GM18526 (cell line): ENCODE measurements around the gene KRTAP4-2.
"Not testable (repeated sequence)": the region's sequence is repeated elsewhere in the genome, so short reads cannot be mapped to it uniquely, and the experiment has no call there.

Experiments
- POLR2A ChIP-seq: IDR thresholded peaks from 3 replicates; pipeline ENCODE4 v1.6.1; 2011; ENCODE audit not compliant: insufficient read length; ENCODE audit errors: extremely low read depth

KRTAP4-2 gene

DNA sequence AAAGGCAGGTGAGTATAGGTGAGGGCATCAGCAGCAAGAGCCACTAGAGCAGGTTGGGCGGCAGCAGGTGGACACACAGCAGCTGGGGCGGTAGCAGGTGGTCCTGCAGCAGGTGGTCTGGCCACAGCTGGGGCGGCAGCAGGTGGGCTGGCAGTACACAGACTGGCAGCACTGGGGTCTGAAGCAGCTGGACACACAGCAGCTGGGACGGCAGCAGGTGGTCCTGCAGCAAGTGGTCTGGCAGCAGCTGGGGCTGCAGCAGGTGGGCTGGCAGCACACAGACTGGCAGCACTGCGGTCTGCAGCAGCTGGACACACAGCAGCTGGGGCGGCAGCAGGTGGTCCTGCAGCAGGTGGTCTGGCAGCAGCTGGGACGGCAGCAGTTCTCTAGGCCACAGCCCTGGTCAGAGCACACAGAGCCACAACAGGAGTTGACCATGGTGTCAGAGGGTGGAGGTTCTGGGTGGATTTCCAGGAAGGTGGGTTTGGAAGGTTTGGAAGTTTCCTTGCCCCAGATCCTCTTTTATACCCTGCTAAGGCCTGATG, at the start of gene KRTAP4-2:
Gene KRTAP4-2 (minus strand): TSS at position 495 of the 545 bp plus-strand sequence. CDS start 57 bp downstream, at position 438.
- TF ChIP-seq POLR2A = no peak

DNA sequence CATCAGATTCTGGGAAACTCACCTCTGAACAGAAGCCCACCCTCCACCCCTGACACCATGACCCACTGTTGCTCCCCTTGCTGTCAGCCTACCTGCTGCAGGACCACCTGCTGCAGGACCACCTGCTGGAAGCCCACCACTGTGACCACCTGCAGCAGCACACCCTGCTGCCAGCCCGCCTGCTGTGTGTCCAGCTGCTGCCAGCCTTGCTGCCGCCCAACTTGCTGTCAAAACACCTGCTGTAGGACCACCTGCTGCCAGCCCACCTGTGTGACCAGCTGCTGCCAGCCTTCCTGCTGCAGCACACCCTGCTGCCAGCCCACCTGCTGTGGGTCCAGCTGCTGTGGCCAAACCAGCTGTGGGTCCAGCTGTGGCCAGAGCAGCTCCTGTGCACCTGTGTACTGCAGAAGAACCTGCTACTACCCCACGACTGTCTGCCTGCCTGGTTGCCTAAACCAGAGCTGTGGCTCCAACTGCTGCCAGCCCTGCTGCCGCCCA, 48.6 kb upstream of the KRTAP4-2 start, which contains the start of gene KRTAP9-2:
Gene KRTAP9-2 (plus strand): TSS at position 51 of the 498 bp plus-strand sequence. CDS start 7 bp downstream, at position 58.
- not testable (repeated sequence) for TF ChIP-seq POLR2A

DNA sequence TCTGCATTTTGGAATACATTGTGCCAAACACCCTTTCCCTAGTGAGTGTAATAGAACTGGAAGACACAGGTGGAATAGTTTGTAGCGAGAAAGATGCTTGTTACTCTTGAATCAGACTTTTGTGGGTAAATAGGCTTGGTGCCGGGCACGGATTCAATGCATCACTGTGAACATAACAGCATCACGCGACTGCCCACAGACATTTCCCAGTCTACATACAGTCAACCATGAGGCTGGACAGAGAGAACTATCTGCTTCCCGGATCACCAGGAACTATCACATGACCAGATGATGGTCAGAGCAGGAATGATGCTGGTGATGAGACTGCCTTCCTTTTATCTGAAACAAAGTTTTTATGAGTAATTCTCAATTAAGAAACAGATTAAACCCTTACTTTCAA, 48.0 kb upstream of the KRTAP4-2 start:
- TF ChIP-seq POLR2A = no peak

DNA sequence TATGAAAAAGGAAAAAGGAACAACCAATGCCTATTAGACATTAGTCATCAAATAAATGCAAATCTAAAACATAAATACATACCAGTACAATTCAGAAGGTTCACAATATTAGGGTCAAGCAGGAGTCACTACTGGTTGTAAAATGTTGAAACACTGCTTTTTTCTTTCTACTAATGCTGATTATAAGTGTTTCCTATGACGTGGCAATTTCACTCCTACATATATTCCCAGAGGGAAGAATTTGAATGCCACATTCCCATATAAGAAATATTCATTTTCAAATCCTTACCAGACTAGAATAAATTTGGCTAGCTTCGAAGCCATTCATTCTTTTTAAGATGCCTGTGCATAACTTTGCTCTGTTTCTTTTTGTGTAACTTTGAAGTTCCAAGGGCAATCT, 45.8 kb upstream of the KRTAP4-2 start:
- no peak for TF ChIP-seq POLR2A

DNA sequence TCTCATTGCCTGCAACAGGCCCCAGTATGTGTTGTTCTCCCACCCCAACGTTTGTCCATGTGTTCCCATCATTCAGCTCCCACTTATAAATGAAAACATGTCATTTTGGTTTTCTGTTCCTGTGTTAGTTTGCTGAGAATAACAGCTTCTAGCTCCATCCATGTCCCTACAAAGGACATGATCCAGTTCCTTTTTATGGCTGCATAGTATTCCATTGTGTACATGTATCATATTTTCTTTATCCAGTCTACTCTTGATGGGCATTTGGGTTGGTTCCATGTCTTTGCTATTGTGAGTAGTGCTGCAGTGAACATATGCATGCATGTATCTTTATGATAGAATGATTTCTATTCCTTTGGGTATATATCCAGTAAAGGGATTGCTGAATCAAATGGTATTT, 37.7 kb upstream of the KRTAP4-2 start:
- TF ChIP-seq POLR2A = no peak

DNA sequence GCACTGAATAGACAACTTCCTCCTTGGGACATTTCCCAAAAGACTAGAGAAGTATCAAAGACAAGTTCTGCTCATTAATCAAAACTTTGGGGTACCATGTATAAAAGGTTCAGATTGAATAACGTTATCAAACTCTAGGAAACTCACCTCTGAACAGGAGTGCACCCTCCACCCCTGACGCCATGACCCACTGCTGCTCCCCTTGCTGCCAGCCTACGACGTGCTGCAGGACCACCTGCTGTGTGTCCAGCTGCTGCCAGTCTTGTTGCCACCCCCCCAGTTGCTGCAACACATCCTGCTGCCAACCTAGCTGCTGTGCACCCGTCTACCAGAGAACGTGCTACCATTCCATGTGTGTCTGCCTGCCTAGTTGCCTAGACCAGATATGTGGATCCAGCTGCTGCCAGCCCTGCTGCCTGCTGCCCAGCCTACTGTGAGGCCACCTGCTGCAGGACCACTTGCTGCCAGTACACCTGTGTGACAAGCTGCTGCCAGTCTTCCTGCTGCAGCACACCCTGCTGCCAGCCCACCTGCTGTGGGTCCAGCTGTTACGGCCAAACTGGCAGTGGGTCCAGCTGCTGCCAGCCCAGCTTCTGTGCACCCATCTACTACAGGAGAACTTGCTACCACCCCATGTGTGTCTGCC, 34.6 kb upstream of the KRTAP4-2 start:
- TF ChIP-seq POLR2A = no peak

DNA sequence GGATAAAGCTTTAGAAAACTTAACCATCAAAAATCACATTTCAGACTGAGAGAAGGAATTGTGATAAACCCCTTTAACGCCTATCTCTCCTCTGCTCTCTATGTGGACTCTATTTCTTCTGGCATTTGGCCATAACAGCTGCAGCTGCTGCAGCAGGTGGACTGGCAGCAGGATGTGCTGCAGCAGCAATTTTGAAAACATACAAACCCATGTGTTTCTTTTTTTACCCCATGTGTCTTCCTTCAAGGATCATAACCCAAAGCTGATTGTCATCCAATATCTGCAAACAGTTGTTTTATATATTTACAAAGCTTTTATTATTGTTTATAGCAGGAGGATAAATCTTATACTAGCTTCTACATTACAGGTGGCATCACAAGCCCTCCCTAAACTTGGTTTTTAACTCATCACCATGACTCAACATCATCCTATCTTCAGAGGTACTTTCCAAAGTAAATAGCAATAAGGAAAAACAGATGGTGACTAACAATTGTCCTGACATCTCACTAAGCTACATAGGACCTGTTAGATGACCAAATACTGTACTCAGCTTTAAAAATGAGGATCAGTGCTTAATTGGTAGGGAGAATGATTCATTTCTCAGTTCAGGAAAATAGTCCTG, 33.9 kb upstream of the KRTAP4-2 start:
- TF ChIP-seq POLR2A = no peak

DNA sequence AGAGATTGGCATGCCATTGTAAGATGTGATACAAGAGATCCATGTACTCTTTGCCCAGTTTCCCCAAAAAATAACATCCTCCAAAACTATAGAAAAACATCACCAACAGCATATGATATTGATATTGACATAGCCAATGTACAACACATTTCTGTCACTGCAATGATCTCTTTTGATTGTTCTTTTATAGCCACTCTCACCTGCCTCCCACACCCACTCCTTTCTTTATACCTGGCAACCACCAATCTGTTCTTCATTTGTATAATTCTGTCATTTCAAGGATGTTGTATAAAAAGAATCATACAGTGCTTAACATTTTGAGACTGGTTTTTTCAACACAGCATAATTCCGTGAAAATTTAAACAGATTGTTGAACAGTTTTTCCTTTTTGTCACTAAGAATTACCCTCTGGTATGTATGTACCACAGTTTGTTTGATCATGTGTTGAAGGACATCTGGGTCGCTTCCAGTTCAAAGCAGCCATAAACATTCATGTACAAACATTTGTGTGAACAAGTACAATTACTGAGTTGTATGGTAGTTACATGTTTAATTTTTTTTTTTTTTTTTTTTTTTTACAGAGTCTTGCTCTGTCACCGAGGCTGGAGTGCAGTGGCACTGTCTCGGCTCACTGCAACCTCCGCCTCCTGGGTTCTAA, 21.5 kb upstream of the KRTAP4-2 start:
- TF ChIP-seq POLR2A = no peak

DNA sequence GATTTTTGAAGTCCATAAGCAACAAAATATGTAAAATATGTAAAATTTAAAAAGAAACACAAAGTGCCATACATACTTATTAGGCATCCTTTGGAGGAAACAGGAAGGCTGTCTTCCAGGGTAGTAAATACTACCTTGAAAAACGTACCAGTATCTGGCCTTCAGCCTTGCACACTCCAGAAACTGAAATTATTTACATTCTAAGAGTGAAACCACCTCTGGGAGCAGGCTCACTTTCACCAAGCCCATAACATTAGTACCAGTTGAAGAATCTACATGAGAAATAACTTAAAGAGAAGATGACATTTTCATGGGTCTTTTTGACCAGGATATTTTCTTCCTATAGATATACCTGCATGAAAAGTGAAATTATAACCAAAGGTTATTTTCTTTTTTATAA, 18.0 kb upstream of the KRTAP4-2 start:
- no peak for TF ChIP-seq POLR2A

DNA sequence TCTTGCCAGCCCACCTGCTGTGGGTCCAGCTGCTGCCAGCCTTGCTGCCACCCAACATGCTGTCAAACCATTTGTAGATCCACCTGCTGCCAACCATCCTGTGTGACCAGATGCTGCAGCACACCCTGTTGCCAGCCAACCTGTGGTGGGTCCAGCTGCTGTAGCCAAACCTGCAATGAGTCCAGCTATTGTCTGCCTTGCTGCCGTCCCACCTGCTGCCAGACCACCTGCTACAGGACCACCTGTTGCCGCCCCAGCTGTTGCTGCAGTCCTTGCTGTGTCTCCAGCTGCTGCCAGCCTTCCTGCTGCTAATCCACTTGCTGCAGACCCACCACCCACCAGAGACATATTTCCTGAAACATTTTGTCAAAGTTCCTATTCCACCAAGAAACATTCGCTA, 12.3 kb upstream of the KRTAP4-2 start:
- TF ChIP-seq POLR2A = no peak

DNA sequence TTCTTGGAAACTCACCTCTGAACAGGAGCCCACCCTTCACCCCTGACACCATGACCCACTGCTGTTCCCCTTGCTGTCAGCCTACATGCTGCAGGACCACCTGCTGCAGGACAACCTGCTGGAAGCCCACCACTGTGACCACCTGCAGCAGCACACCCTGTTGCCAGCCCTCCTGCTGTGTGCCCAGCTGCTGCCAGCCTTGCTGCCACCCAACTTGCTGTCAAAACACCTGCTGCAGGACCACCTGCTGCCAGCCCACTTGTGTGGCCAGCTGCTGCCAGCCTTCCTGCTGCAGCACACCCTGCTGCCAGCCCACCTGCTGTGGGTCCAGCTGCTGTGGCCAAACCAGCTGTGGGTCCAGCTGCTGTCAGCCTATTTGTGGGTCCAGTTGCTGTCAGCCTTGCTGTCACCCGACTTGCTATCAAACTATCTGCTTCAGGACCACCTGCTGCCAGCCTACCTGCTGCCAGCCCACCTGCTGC, 11.9 kb upstream of the KRTAP4-2 start, which contains the start of gene KRTAP9-1:
Gene KRTAP9-1 (plus strand): TSS at position 51 of the 482 bp plus-strand sequence. CDS start 0 bp downstream, at position 51.
- not testable (repeated sequence) for TF ChIP-seq POLR2A

DNA sequence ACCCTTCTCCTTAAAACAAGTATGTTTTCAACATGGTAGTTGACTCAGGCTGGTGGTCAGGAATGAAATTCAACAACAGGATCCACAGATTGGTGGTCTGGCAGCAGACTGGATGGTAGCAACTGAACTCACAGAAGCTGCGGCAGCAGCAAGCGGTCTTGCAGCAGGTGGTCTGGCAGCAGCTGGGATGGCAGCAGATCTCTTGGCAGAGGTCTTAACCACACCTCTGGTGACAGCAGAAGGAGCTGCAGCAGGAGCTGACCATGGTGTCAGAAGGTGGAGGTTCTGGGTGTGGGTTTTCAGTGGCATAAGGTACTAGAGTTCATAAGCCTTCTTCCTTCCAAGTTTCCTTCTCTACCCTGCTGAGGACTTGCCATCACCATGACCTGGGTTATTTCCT, 8.9 kb upstream of the KRTAP4-2 start:
- no peak for TF ChIP-seq POLR2A

DNA sequence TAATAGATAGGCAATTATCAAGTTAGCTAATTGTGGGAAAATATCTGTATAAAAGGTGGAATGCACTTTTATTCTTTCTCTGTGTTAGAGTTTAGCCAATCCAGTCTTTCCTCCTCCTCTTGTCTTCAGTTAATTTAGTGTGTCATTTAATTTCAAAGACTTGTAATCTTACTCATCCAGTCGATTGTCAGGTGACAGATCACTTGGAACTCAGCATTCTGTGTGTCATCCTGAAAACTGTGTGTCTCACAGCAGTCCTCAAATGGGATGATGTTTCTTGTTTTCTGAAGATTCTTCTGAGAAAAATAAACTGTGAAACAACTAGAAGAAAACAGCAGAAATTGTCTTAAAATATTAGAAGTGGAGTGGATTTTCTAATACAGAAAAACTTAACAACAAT, 7.0 kb upstream of the KRTAP4-2 start:
- TF ChIP-seq POLR2A = no peak

DNA sequence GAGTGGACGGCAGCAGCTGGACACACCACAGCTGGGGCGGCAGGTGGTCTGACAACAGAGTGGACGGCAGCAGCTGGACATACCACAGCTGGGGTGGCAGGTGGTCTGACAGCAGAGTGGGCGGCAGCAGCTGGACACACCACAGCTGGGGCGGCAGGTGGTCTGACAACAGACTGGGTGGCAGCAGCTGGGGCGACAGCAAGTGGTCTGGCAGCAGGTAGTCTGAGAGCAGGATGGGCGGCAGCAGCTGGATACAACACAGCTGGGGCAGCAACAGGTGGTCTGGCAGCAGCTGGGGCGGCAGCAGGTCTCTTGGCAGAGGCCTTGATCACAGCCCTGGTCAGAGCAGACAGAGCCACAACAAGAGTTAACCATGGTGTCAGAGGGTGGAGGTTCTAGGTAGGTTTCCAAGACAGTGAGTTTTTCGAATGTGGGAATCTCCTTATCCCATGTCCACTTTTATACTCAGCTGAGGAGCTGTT, 6.5 kb upstream of the KRTAP4-2 start, which contains the start of gene KRTAP4-1:
Gene KRTAP4-1 (minus strand): TSS at position 432 of the 482 bp plus-strand sequence. CDS start 57 bp downstream, at position 375.
- TF ChIP-seq POLR2A = no peak
